A549 (cell line): Measurements from ENCODE around the gene KHDC4. TPM values are rescaled to one million over a fixed set of nuclear protein-coding genes. Genes with fewer than 3 reads are reported as not detected.
A peak's percentile ranks its signal among the peaks of the same experiment; 100 is the strongest.

Source experiments
- ATAC-seq, 2 experiments: fragments of 200-7000 bp in 1 of 2; fragments of >200 bp in 1 of 2; cut with Nextera tagmentation in 1 of 2; cut with Tn5 transposase in 1 of 2; 3 replicates each; pipeline versions ENCODE4 v1.8.0 to v1.9.1; 2018 to 2020; ENCODE audit warnings: mild to moderate bottlenecking in 1 of 2, moderate library complexity in 1 of 2
- CTCF ChIA-PET: fragments of 300-600 bp; sonication (Branson Sonifier 250); formaldehyde crosslinking; extraction: SDS; loops from one replicate; lab custom pipeline; 2021; ENCODE audit warnings: antibody characterized with exemption, inconsistent platforms; lab: Yijun Ruan, JAX
- POLR2A ChIA-PET: fragments of 350-600 bp; formaldehyde crosslinking; extraction: SDS; loops from one replicate; lab custom pipeline; 2021; ENCODE audit warnings: antibody characterized with exemption, inconsistent platforms; lab: Yijun Ruan, JAX
- DNase-seq, 2 experiments: peaks; one replicate each; pipeline versions ENCODE4 v3.0.0 to v3.0.0-alpha.2; 2011 to 2016; ENCODE audit warnings: low read depth in 1 of 2, low spot score in 1 of 2
- FAIRE-seq: peaks from 2 replicates; lab custom pipeline; 2011; peaks lifted over from hg19 to GRCh38; lab: Jason Lieb, UNC
- H3K27ac ChIP-seq, 2 experiments: fragments of >200 bp; sonication (Bioruptor Twin); formaldehyde crosslinking; 3 replicates each; pipeline ENCODE4 v1.5.1; 2016 to 2017
- H3K4me1 ChIP-seq: fragments of >200 bp; sonication (Bioruptor Twin); formaldehyde crosslinking; 3 replicates; pipeline ENCODE4 v1.6.1; 2016
- H3K4me2 ChIP-seq: fragments of >200 bp; sonication (Bioruptor Twin); formaldehyde crosslinking; 3 replicates; pipeline ENCODE4 v1.6.1; 2016
- H3K4me3 ChIP-seq: fragments of >200 bp; sonication (Bioruptor Twin); formaldehyde crosslinking; 3 replicates; pipeline ENCODE4 v1.5.1; 2016
- H3K9me3 ChIP-seq: fragments of >200 bp; sonication (Bioruptor Twin); formaldehyde crosslinking; 3 replicates; pipeline ENCODE4 v1.6.1; 2016
- CBX8 ChIP-seq: fragments of 200-600 bp; sonication (generic); IDR thresholded peaks from 2 replicates; pipeline ENCODE4 v1.6.1; 2016
- EHF ChIP-seq: fragments of 250-450 bp; sonication (Bioruptor Pico); IDR thresholded peaks from 2 replicates; pipeline ENCODE4 v1.5.0; 2020; ENCODE audit warnings: mild to moderate bottlenecking
- EP300 ChIP-seq, 2 experiments: fragments of >200 bp; sonication (Bioruptor Twin); formaldehyde crosslinking; IDR thresholded peaks; 2 replicates in 1 of 2; 3 replicates in 1 of 2; pipeline ENCODE4 v1.6.1; 2016 to 2017
- FOXS1 ChIP-seq: fragments of 250-450 bp; sonication (Bioruptor Pico); IDR thresholded peaks from 2 replicates; pipeline ENCODE4 v1.5.0; 2020; ENCODE audit warnings: mild to moderate bottlenecking, moderate library complexity
- GATA3 ChIP-seq: IDR thresholded peaks from 2 replicates; pipeline ENCODE4 v1.6.1; 2012; ENCODE audit warnings: borderline replicate concordance
- HDAC2 ChIP-seq: fragments of 200-600 bp; sonication (generic); IDR thresholded peaks from 2 replicates; pipeline ENCODE4 v1.6.1; 2016
- HEYL ChIP-seq: fragments of 250-450 bp; sonication (Bioruptor Pico); IDR thresholded peaks from 2 replicates; pipeline ENCODE4 v1.8.0; 2021; ENCODE audit warnings: mild to moderate bottlenecking, moderate library complexity
- HOXB13 ChIP-seq: fragments of 250-450 bp; sonication (Bioruptor Pico); IDR thresholded peaks from 2 replicates; pipeline ENCODE4 v1.5.0; 2020; ENCODE audit warnings: low read depth, mild to moderate bottlenecking, moderate library complexity
- JUNB ChIP-seq: fragments of >200 bp; sonication (Bioruptor Twin); formaldehyde crosslinking; IDR thresholded peaks from 2 replicates; pipeline ENCODE4 v1.6.1; 2016
- KDM1A ChIP-seq: fragments of 200-600 bp; sonication (generic); IDR thresholded peaks from 2 replicates; pipeline ENCODE4 v1.6.1; 2016; ENCODE audit warnings: low read depth, mild to moderate bottlenecking
- NPAS2 ChIP-seq: fragments of 250-450 bp; sonication (Bioruptor Pico); IDR thresholded peaks from 2 replicates; pipeline ENCODE4 v1.8.0; 2022; ENCODE audit warnings: mild to moderate bottlenecking, moderate library complexity, borderline replicate concordance
- POLR2A ChIP-seq: IDR thresholded peaks from 2 replicates; pipeline ENCODE4 v1.6.1; 2012; ENCODE audit warnings: mild to moderate bottlenecking, low read length
- RAD21 ChIP-seq, 2 experiments: fragments of >200 bp in 1 of 2; sonication (Bioruptor Twin) in 1 of 2; formaldehyde crosslinking in 1 of 2; IDR thresholded peaks in 1 of 2; conservative IDR thresholded peaks in 1 of 2; 2 replicates in 1 of 2; 3 replicates in 1 of 2; pipeline ENCODE4 v1.6.1; 2012 to 2018; ENCODE audit warnings: inconsistent platforms in 1 of 2
- RARB ChIP-seq: fragments of 250-450 bp; sonication (Bioruptor Pico); IDR thresholded peaks from 2 replicates; pipeline ENCODE4 v1.8.0; 2021; ENCODE audit warnings: mild to moderate bottlenecking, moderate library complexity
- RFX5 ChIP-seq: fragments of 450-650 bp; IDR thresholded peaks from 2 replicates; pipeline ENCODE4 v1.7.1; 2014; ENCODE audit warnings: antibody characterized with exemption, mild to moderate bottlenecking, moderate library complexity
- RNF2 ChIP-seq: fragments of 200-600 bp; sonication (generic); IDR thresholded peaks from 2 replicates; pipeline ENCODE4 v1.6.1; 2016; ENCODE audit warnings: low read depth, mild to moderate bottlenecking, antibody characterized with exemption, moderate library complexity, borderline replicate concordance
- SMC3 ChIP-seq: fragments of >200 bp; sonication (Bioruptor Twin); formaldehyde crosslinking; IDR thresholded peaks from 3 replicates; pipeline ENCODE4 v1.6.1; 2018; ENCODE audit warnings: inconsistent platforms
- SREBF2 ChIP-seq: fragments of 450-650 bp; IDR thresholded peaks from 2 replicates; pipeline ENCODE4 v1.6.1; 2014; ENCODE audit warnings: mild to moderate bottlenecking, moderate library complexity
- ZFP36 ChIP-seq: fragments of 450-650 bp; IDR thresholded peaks from 2 replicates; pipeline ENCODE4 v1.6.1; 2014; ENCODE audit warnings: borderline replicate concordance; ENCODE audit not compliant: partially characterized antibody
- ZSCAN20 ChIP-seq: fragments of 250-450 bp; sonication (Bioruptor Pico); IDR thresholded peaks from 2 replicates; pipeline ENCODE4 v1.8.0; 2022; ENCODE audit warnings: mild to moderate bottlenecking, moderate library complexity
- WGBS: methylation state at CpG from one replicate; pipeline ENCODE4 v1.1.6; 2017; ENCODE audit errors: missing lambda C conversion rate; 5-methylcytosine and 5-hydroxymethylcytosine counted together
- polyA plus RNA-seq, 4 experiments: library from polyadenylated mRNA; depleted of rRNA in 3 of 4; stranded (reverse); fragments of >200 nt; fragmentation: RNase III in 1 of 4; extraction: RNeasy Plus Mini Kit Qiagen cat#74134 plus additional on column Dnase treatment in 1 of 4; gene quantifications; 2 replicates in 3 of 4; 3 replicates in 1 of 4; pipeline ENCODE4 v1.2.3, GENCODE V29; 2011 to 2017
- TF ChIP-seq, protein P1 (sequence below): fragments of >200 bp; sonication (Bioruptor Twin); formaldehyde crosslinking; IDR thresholded peaks from 3 replicates; pipeline ENCODE4 v1.6.1; 2016
- TF ChIP-seq, protein P2 (sequence below): fragments of >200 bp; sonication (Bioruptor Twin); formaldehyde crosslinking; IDR thresholded peaks from 2 replicates; pipeline ENCODE4 v1.6.1; 2016

Gene KHDC4
- polyA plus RNA-seq, 2 of the 4 experiments (the other 2 are of a cell fraction) = 37.7 to 72.3 TPM

DNA sequence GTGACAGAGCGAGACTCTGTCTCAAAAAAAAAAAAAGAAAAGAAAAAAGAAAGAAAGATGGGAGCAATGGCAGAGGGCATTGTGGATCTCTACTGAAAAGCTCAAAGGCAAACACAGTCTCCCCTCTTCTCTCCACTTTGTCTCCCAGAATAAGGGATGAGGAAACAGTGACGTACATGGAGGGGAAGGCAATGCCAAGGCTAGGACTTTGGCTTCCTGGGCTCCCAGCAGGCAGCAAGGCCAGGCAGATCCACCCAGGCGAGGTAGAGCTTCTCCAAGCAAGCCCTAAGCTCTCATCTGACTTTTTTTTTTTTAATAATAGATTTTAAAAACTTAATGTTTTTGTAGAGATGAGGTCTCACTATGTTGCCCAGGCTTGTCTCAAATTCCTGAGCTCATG, 39.5 kb upstream of the KHDC4 start (continued):
- TF ChIP-seq ZSCAN20 (CRISPR knock-in tag) (no peak), SMC3 (no peak), SREBF2 (no peak), FOXS1 (CRISPR knock-in tag) (no peak), EP300 (IDR thresholded peaks at IDR 0.05) (no peak), EHF (CRISPR knock-in tag) (no peak), HOXB13 (CRISPR knock-in tag) (no peak)
- TF ChIP-seq, all 56 proteins: peak for 0

DNA sequence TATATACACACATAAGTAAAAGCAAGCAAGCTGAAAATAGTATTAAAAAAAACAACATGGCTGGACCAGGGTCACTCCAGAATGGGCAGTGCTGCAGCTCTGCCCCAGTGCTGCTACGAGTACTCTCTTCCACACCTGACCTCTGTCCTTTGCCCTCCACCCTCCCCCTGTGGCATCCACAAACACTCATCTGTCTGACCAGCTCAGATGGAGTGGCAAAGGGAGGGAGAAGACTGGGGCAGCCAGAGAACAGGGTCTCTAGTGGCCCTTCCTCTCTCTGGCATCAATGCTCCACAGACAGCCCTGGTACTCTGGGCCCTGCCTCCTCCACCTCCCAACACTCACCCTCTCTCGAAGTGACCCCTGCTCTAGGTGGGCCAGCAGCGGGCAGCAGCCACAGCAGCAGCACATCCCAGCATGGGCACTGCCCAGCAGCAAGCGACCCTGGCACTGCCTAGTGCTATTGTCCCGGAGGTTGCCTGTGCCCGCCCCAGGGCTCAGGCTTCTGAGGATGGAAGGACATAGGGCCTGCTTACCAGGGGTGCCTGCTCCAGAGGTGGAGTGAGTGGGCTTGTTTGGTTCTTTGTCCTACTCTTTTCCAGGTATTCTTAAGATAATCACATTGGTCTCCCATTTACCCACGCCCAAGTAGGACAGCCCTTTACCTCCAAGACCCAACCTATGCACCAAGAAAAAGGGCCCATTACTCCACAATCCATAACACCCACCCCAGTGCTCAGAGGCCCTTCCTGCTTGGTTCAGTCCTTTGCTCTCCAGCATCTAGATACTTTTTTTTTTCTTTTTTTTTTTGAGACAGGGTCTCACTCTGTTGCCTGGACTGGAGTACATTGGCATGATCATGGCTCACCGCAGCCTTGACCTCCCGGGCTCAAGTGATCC, 37.9 kb upstream of the KHDC4 start:
- Histone ChIP-seq H3K9me3 (no peaks in the 10 kb centered on the region), H3K4me2 (peak overlapping the region; percentile 55; the same call in 2 of the 3 replicates), H3K4me3 (no peak overlapping the region), H3K4me1 (peaks cover 91% of the 10 kb centered on the region), H3K27ac (0 out of 6 replicates have a peak overlapping the region, but pooled peaks of 1 of the 2 experiments have one; percentile 28)
- no peak for ATAC-seq
- FAIRE-seq = no peak
- POLR2A ChIA-PET = no interaction called here
- TF ChIP-seq JUNB (no peak), RNF2 (no peak), GATA3 (no peak), HDAC2 (no peak), POLR2A (no peak), KDM1A (no peak)
- no peak for DNase-seq
- 89% methylated on average over 9 of the region's 9 CpGs for WGBS
- CTCF ChIA-PET = interaction anchor here (1.0 to 1.6 kb wide), 3 partner anchors 10 to 28 kb away, joined by 3 to 4 read pairs (median 3); no protein-coding TSS in a partner anchor

DNA sequence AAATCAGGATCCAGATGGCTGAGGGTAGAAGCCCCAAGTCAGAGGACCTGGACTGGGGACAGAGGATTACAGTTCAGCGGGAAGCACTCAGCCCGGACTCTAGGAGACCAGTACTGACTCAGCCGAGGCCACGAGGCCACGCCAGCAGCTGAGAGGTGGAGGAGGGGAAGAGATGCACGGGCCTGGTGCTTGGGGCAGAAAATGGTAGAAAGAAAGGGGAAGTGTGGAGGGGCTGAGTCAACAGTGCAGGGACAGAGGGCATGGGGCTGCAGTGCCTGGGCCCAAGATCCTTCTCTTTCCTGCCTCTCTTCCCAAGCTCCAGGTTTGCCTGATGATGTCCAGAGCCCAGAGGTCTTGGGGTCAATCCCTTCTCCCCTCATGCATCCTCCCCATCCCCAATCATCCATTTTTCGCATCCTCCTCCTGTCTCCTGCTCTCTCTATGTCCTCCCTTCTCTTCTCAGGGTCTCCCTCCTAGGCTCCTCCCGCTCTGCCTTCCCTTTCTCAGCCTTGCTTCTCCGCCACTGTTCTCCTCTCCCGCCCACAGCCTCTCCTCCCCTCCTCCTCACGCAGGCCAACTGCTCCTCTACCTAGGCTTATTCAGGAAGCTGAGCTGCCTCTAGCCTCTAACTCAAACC, 36.4 kb upstream of the KHDC4 start:
- no peak for TF ChIP-seq HEYL (CRISPR knock-in tag)
- no peak for TF ChIP-seq RARB
- TF ChIP-seq, all 56 proteins: peak for 0
- FAIRE-seq (no peak), DNase-seq (no peak), ATAC-seq (peak; percentile 48 to 67; a peak in 5 of 6 replicates)
- Histone ChIP-seq H3K4me3 (no peak overlapping the region), H3K4me2 (peak overlapping the region; percentile 55), H3K4me1 (peaks cover 76% of the 10 kb centered on the region), H3K27ac (peak overlapping the region; percentile 44 to 55; a peak in 4 of 6 replicates), H3K9me3 (no peaks in the 10 kb centered on the region)
- ChIA-PET POLR2A (interaction anchor here (0.6 kb wide), 2 partner anchors 13 to 33 kb away, joined by 3 to 5 read pairs; no protein-coding TSS in a partner anchor), CTCF (interaction anchor here (0.6 to 6.4 kb wide), 5 partner anchors 8 to 119 kb away, joined by 3 to 40 read pairs (median 4); no protein-coding TSS in a partner anchor)
- WGBS = 51% methylated on average over 11 of the region's 11 CpGs

DNA sequence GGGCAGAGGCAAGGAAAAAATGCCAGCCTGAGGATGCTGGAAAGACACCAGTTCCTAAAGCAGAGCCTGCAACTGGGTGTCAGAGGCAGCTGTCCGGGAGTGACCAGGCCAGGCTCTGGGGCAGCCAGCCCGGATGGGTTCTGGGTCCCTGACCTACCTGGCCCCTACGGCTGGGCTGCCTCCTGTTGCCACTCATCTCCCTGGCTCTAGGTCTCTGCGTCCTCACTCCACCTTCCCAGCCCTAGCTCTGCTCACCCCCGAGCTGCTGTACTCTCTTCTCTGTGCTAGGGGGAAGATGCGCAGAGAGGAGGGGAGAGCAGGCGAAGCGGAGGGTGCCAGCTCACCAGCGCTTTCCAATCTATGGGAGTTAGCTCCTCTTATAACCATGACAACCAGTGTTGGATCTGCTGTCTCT, 35.2 kb upstream of the KHDC4 start:
- H3K27ac ChIP-seq = peak overlapping the region in 1 of 2 experiments; percentile 55; a peak in 2 of 6 replicates
- ChIA-PET POLR2A (no interaction called here), CTCF (interaction anchor here (0.8 to 6.4 kb wide), 6 partner anchors 9 to 121 kb away, joined by 3 to 40 read pairs (median 4); partner anchors contain the start of gene ARHGEF2)
- H3K4me3 ChIP-seq = no peak overlapping the region
- WGBS = 90% methylated on average over 9 of the region's 9 CpGs
- no peak for DNase-seq
- no peaks in the 10 kb centered on the region for H3K9me3 ChIP-seq
- TF ChIP-seq RAD21 (conservative IDR thresholded peaks at IDR 0.05 in 1 of 2, IDR thresholded peaks at IDR 0.05 in 1 of 2) (no peak), ZFP36 (no peak), SREBF2 (no peak), RFX5 (no peak), HOXB13 (CRISPR knock-in tag) (no peak), HEYL (CRISPR knock-in tag) (no peak), RNF2 (no peak), NPAS2 (CRISPR knock-in tag) (no peak), ZSCAN20 (CRISPR knock-in tag) (no peak), CBX8 (no peak)
- TF ChIP-seq, protein P1, sequence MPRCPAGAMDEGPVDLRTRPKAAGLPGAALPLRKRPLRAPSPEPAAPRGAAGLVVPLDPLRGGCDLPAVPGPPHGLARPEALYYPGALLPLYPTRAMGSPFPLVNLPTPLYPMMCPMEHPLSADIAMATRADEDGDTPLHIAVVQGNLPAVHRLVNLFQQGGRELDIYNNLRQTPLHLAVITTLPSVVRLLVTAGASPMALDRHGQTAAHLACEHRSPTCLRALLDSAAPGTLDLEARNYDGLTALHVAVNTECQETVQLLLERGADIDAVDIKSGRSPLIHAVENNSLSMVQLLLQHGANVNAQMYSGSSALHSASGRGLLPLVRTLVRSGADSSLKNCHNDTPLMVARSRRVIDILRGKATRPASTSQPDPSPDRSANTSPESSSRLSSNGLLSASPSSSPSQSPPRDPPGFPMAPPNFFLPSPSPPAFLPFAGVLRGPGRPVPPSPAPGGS = no peak
- TF ChIP-seq, protein P2, sequence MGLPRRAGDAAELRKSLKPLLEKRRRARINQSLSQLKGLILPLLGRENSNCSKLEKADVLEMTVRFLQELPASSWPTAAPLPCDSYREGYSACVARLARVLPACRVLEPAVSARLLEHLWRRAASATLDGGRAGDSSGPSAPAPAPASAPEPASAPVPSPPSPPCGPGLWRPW = no peak
- TF ChIP-seq, all 56 proteins: peak for 0
- peak; percentile 9 to 11; a peak in 3 of 6 replicates for ATAC-seq
- H3K4me2 ChIP-seq = no peak overlapping the region; the same call in 2 of the 3 replicates
- H3K4me1 ChIP-seq = peaks cover 64% of the 10 kb centered on the region
- FAIRE-seq = no peak
